ENCODE results near the gene ROR2.

DNA sequence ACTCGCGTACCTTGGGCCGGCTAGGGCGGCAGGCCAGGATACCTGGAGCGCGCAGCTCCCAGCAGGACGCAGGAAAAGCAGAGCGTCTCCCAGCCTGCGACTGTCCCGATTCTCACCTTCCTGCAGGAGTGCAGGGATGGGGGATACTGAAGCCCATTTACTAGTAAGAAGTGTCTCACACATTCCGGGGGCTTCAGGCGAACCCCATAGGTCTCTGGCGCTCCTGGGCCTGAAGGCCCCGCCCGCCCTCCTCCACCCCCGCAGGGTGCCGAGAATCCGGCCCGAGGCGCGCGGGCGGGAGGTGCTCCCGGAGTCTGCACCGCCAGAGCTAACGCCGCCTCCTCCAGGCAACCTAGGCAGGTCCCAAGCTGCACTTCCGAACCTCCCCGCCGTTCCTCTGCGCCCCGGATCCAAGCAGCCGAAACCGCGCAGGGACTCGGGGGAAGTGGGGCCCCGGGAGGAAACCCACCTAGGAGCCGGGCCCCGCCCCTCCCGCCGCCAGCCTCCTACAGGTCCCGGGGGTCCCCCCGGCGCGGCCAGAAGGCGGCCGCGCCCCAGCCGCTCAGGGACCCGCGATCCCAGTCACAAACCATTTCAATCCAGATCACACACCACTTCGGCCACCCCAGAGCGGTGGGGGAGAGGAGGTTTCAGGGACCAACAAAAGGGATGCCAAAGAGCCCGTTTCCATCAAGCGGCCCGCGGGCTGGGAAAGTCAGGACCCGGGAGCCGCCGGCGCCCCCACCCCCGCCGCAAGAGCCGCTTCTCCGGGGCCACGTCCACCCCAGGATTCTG lies 1.2 kb downstream of the ROR2 start:
- TF ChIP-seq, protein P1, sequence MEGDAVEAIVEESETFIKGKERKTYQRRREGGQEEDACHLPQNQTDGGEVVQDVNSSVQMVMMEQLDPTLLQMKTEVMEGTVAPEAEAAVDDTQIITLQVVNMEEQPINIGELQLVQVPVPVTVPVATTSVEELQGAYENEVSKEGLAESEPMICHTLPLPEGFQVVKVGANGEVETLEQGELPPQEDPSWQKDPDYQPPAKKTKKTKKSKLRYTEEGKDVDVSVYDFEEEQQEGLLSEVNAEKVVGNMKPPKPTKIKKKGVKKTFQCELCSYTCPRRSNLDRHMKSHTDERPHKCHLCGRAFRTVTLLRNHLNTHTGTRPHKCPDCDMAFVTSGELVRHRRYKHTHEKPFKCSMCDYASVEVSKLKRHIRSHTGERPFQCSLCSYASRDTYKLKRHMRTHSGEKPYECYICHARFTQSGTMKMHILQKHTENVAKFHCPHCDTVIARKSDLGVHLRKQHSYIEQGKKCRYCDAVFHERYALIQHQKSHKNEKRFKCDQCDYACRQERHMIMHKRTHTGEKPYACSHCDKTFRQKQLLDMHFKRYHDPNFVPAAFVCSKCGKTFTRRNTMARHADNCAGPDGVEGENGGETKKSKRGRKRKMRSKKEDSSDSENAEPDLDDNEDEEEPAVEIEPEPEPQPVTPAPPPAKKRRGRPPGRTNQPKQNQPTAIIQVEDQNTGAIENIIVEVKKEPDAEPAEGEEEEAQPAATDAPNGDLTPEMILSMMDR (IDR thresholded peaks at IDR 0.05; ENCODE audit: low read depth, low read length, missing input control) = no peak
- TF ChIP-seq FOXA1 (IDR thresholded peaks at IDR 0.05) (no peak), FOXA2 (IDR thresholded peaks at IDR 0.05) (no peak)

Data from liver (tissue), 2 donors.